Suprapubic skin (tissue), 4 donors: ENCODE measurements around the gene ESPL1. TPM values are rescaled to one million over a fixed set of nuclear protein-coding genes. Genes with fewer than 3 reads are reported as not detected.
A peak's percentile ranks its signal among the peaks of the same experiment; 100 is the strongest.

Experiments used
- DNase-seq, 2 donors: peaks; one replicate each; pipeline ENCODE4 v3.0.0-alpha.2; 2019; ENCODE audit warnings: low spot score in 2 of 2
- H3K27ac ChIP-seq: fragments of 200-600 bp; sonication (generic); one replicate; pipeline ENCODE4 v1.5.1; 2019
- H3K27me3 ChIP-seq: fragments of 200-600 bp; sonication (generic); one replicate; pipeline ENCODE4 v1.5.1; 2019
- H3K36me3 ChIP-seq: fragments of 200-600 bp; sonication (generic); one replicate; pipeline ENCODE4 v1.5.1; 2019
- H3K4me1 ChIP-seq: fragments of 200-600 bp; sonication (generic); one replicate; pipeline ENCODE4 v1.5.1; 2019
- H3K4me3 ChIP-seq: fragments of 200-600 bp; sonication (generic); one replicate; pipeline ENCODE4 v1.5.1; 2019; ENCODE audit warnings: mild to moderate bottlenecking
- H3K9me3 ChIP-seq: fragments of 200-600 bp; sonication (generic); one replicate; pipeline ENCODE4 v1.5.1; 2019
- EP300 ChIP-seq: sonication (generic); formaldehyde crosslinking; IDR thresholded peaks from one replicate; pipeline ENCODE4 v1.6.1; 2017; ENCODE audit warnings: antibody characterized with exemption
- POLR2A ChIP-seq, 2 donors: fragments of 450-650 bp; IDR thresholded peaks; one replicate each; pipeline ENCODE4 v1.6.1; 2017; ENCODE audit warnings: antibody characterized with exemption in 2 of 2, mild to moderate bottlenecking in 2 of 2, moderate library complexity in 2 of 2
- POLR2AphosphoS5 ChIP-seq, 3 donors: sonication (generic); formaldehyde crosslinking; IDR thresholded peaks; one replicate each; pipeline ENCODE4 v1.6.1; 2017; ENCODE audit warnings: antibody characterized with exemption in 3 of 3
- WGBS: methylation state at CpG from one replicate; pipeline ENCODE4 v1.1.5; 2018; 5-methylcytosine and 5-hydroxymethylcytosine counted together
- total RNA-seq, 4 donors: library from RNA; depleted of rRNA; stranded (reverse); fragments of >200 nt; gene quantifications; one replicate each; pipeline ENCODE4 v1.1.0, GENCODE V29; 2016
- TF ChIP-seq, protein P1 (sequence below), 2 donors: fragments of 200-600 bp in 1 of 2; fragments of 450-650 bp in 1 of 2; sonication (generic) in 1 of 2; IDR thresholded peaks; one replicate each; pipeline ENCODE4 v1.5.1; 2016 to 2019; ENCODE audit warnings: antibody characterized with exemption in 2 of 2, mild to moderate bottlenecking in 1 of 2, moderate library complexity in 1 of 2

Gene ESPL1
- total RNA-seq, 4 donors from 2014 or later, result 5.7 to 10.6 (median 6.1) TPM

- 75% methylated on average over 1 of the region's 1 CpG for WGBS
- no peaks in the 10 kb centered on the region for H3K27me3 ChIP-seq
- H3K36me3 ChIP-seq, result no peaks in the 10 kb centered on the region
- no peaks in the 10 kb centered on the region for H3K4me1 ChIP-seq
- H3K4me3 ChIP-seq, result no peak overlapping the region
- DNase-seq, result no peak
- TF ChIP-seq EP300 (no peak), POLR2A (IDR thresholded peaks at IDR 0.05) (no peak), POLR2AphosphoS5 (IDR thresholded peaks at IDR 0.05) (no peak)
- TF ChIP-seq, protein P1, sequence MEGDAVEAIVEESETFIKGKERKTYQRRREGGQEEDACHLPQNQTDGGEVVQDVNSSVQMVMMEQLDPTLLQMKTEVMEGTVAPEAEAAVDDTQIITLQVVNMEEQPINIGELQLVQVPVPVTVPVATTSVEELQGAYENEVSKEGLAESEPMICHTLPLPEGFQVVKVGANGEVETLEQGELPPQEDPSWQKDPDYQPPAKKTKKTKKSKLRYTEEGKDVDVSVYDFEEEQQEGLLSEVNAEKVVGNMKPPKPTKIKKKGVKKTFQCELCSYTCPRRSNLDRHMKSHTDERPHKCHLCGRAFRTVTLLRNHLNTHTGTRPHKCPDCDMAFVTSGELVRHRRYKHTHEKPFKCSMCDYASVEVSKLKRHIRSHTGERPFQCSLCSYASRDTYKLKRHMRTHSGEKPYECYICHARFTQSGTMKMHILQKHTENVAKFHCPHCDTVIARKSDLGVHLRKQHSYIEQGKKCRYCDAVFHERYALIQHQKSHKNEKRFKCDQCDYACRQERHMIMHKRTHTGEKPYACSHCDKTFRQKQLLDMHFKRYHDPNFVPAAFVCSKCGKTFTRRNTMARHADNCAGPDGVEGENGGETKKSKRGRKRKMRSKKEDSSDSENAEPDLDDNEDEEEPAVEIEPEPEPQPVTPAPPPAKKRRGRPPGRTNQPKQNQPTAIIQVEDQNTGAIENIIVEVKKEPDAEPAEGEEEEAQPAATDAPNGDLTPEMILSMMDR (IDR thresholded peaks at IDR 0.05), result no peak
- no peak overlapping the region for H3K27ac ChIP-seq
- no peaks in the 10 kb centered on the region for H3K9me3 ChIP-seq
These were observed 23.8 kb upstream of the ESPL1 start for GRCh38 chr12:53244337-53244736.

DNA sequence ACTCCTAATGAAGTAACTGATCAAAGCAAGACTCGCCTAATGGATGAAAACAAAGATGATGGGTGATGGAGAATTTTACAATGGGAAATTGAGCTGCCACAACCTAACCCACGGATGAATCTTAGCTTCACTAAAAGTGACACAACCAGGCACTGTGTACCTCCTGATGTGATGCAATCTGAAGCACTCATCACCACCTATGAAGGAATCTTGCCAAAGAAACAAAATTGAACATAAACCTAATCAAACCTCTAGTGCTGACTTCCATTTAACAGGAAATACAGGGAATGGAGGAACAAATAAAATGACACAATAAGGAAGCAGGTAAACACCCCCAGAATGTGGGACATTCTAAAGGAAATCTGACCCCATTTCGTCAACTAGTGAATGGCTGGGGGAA, 22.8 kb upstream of the ESPL1 start:
- no peaks in the 10 kb centered on the region for H3K9me3 ChIP-seq
- whole genome bisulfite sequencing, result 78% methylated on average over 3 of the region's 3 CpGs
- H3K27me3 ChIP-seq, result no peaks in the 10 kb centered on the region
- H3K4me3 ChIP-seq, result no peak overlapping the region
- H3K27ac ChIP-seq, result no peak overlapping the region
- no peak for DNase-seq
- H3K36me3 ChIP-seq, result no peaks in the 10 kb centered on the region
- H3K4me1 ChIP-seq, result no peaks in the 10 kb centered on the region
- no peak for TF ChIP-seq EP300
- TF ChIP-seq POLR2A (IDR thresholded peaks at IDR 0.05), result no peak
- TF ChIP-seq, protein P1 (IDR thresholded peaks at IDR 0.05), result no peak
- no peak for TF ChIP-seq POLR2AphosphoS5 (IDR thresholded peaks at IDR 0.05)

DNA sequence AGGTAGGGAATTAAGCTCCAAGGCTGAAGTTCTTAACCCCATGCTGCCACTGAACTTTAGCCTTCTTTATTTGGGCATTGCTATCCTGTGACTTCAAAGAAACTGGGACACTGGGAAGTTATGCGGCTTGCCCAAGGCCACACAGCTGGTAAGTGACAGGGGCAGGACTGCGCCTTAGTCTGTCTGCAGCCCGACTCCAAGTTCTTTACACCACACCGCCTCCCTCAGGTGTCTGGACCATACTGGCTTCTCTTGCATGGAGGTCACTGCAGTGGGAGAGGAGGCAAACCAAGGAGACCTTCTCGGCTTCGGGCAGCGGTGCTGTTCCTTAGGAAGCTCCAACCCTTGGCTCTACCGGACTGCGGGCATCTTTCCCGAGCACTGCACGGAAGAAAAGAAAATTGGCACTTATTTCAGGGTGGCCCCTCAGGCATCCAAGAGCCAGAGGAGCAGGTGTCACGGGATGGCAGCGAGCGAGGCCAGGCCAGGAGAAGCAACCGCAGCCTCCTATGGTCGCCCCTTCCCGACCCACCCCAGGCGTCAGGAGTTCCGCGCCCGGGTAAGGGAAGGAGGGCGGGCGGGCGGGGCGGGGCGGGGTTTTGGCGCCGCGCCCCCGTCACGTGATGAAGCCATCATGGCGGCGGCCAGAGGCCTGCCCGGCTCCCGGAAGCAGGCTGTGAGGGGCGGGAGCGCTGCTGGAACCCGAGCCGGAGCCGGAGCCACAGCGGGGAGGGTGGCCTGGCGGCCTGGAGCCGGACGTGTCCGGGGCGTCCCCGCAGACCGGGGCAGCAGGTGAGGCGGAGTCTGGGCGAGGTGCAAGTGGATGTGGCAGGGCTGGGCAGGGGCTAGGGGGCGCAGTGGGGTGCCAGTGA, 16.4 kb upstream of the ESPL1 start:
- H3K36me3 ChIP-seq, result peaks cover 9% of the 10 kb centered on the region
- TF ChIP-seq POLR2AphosphoS5 (IDR thresholded peaks at IDR 0.05), result peak in 1 of 3 donors; percentile 27
- TF ChIP-seq POLR2A (IDR thresholded peaks at IDR 0.05), result no peak
- TF ChIP-seq, protein P1 (IDR thresholded peaks at IDR 0.05), result peak in 1 of 2 donors; percentile 19
- H3K27ac ChIP-seq, result peak overlapping the region; percentile 87
- WGBS, result under 1% methylated on average over 37 of the region's 51 CpGs
- DNase-seq, result peak; percentile 86 to 88
- H3K4me3 ChIP-seq, result peak overlapping the region; percentile 65
- no peaks in the 10 kb centered on the region for H3K9me3 ChIP-seq
- peaks cover 44% of the 10 kb centered on the region for H3K4me1 ChIP-seq
- H3K27me3 ChIP-seq, result no peaks in the 10 kb centered on the region

- TF ChIP-seq POLR2A (IDR thresholded peaks at IDR 0.05) (no peak), POLR2AphosphoS5 (IDR thresholded peaks at IDR 0.05) (no peak), EP300 (no peak)
- TF ChIP-seq, protein P1 (IDR thresholded peaks at IDR 0.05), result no peak
- peaks cover 9% of the 10 kb centered on the region for H3K36me3 ChIP-seq
- DNase-seq, result peak in 1 of 2 donors; percentile 78
- peak overlapping the region; percentile 65 for H3K4me3 ChIP-seq
- peaks cover 44% of the 10 kb centered on the region for H3K4me1 ChIP-seq
- WGBS, result 5% methylated on average over 14 of the region's 19 CpGs
- no peaks in the 10 kb centered on the region for H3K27me3 ChIP-seq
- H3K9me3 ChIP-seq, result no peaks in the 10 kb centered on the region
- H3K27ac ChIP-seq, result peak overlapping the region; percentile 87
These were observed 15.7 kb upstream of the ESPL1 start for GRCh38 chr12:53252349-53252916.

- peaks cover 44% of the 10 kb centered on the region for H3K4me1 ChIP-seq
- H3K4me3 ChIP-seq, result peak overlapping the region; percentile 65
- no peaks in the 10 kb centered on the region for H3K9me3 ChIP-seq
- WGBS, result 93% methylated on average over 8 of the region's 13 CpGs
- H3K27ac ChIP-seq, result peak overlapping the region; percentile 87
- TF ChIP-seq, protein P1 (IDR thresholded peaks at IDR 0.05), result no peak
- no peak for TF ChIP-seq EP300
- no peak for TF ChIP-seq POLR2A (IDR thresholded peaks at IDR 0.05)
- no peak for TF ChIP-seq POLR2AphosphoS5 (IDR thresholded peaks at IDR 0.05)
- no peak for DNase-seq
- H3K27me3 ChIP-seq, result no peaks in the 10 kb centered on the region
- peaks cover 9% of the 10 kb centered on the region for H3K36me3 ChIP-seq
These were observed 14.8 kb upstream of the ESPL1 start for GRCh38 chr12:53253298-53253697.
